Trophoblast cell (in vitro differentiated cells and primary cell): ENCODE results near the gene GPR179.

Experiments
- DNase-seq, 2 donors: peaks; one replicate each; pipeline ENCODE4 v3.0.0-alpha.2; 2016
- H2AFZ ChIP-seq: 2 replicates; pipeline ENCODE4 v1.6.1; 2013; ENCODE audit warnings: low read length, moderate library complexity, mild to moderate bottlenecking; ENCODE audit not compliant: insufficient read depth, poor library complexity
- H2AK5ac ChIP-seq: 2 replicates; pipeline ENCODE4 v1.6.1; 2013; ENCODE audit warnings: mild to moderate bottlenecking, low read length
- H2BK120ac ChIP-seq: 2 replicates; pipeline ENCODE4 v1.6.1; 2013; ENCODE audit warnings: low read length, mild to moderate bottlenecking, moderate library complexity; ENCODE audit not compliant: insufficient read depth, poor library complexity
- H2BK12ac ChIP-seq: 2 replicates; pipeline ENCODE4 v1.6.1; 2013; ENCODE audit warnings: mild to moderate bottlenecking, low read length, moderate library complexity
- H2BK5ac ChIP-seq: 2 replicates; pipeline ENCODE4 v1.6.1; 2013; ENCODE audit warnings: low read length, low read depth, moderate library complexity, mild to moderate bottlenecking; ENCODE audit not compliant: poor library complexity
- H3K14ac ChIP-seq: 2 replicates; pipeline ENCODE4 v1.6.1; 2013; ENCODE audit warnings: mild to moderate bottlenecking, low read length
- H3K18ac ChIP-seq: 2 replicates; pipeline ENCODE4 v1.6.1; 2013; ENCODE audit warnings: mild to moderate bottlenecking, low read length
- H3K23ac ChIP-seq: 2 replicates; pipeline ENCODE4 v1.6.1; 2013; ENCODE audit warnings: low read length
- H3K27ac ChIP-seq: 2 replicates; pipeline ENCODE4 v1.5.1; 2013; ENCODE audit warnings: low read depth, mild to moderate bottlenecking, inconsistent platforms, low read length, moderate library complexity
- H3K27me3 ChIP-seq: 2 replicates; pipeline ENCODE4 v1.6.1; 2013; ENCODE audit warnings: inconsistent platforms, mild to moderate bottlenecking, low read length, moderate library complexity; ENCODE audit not compliant: insufficient read depth
- H3K36me3 ChIP-seq, 2 experiments: 1 replicate in 1 of 2; 2 replicates in 1 of 2; pipeline ENCODE4 v1.6.1; 2013; ENCODE audit warnings: low read length in 2 of 2, mild to moderate bottlenecking in 2 of 2, moderate library complexity in 1 of 2; ENCODE audit not compliant: insufficient read depth in 2 of 2, control insufficient read depth in 1 of 2
- H3K4ac ChIP-seq: 2 replicates; pipeline ENCODE4 v1.6.1; 2013; ENCODE audit warnings: low read depth, mild to moderate bottlenecking, low read length, moderate library complexity
- H3K4me1 ChIP-seq, 2 experiments: 1 replicate in 1 of 2; 2 replicates in 1 of 2; pipeline ENCODE4 v1.6.1; 2013; ENCODE audit warnings: low read length in 2 of 2, mild to moderate bottlenecking in 2 of 2, moderate library complexity in 1 of 2; ENCODE audit not compliant: insufficient read depth in 2 of 2, control insufficient read depth in 1 of 2
- H3K4me2 ChIP-seq: 2 replicates; pipeline ENCODE4 v1.6.1; 2013; ENCODE audit warnings: inconsistent platforms, mild to moderate bottlenecking, low read length, moderate library complexity
- H3K4me3 ChIP-seq: 2 replicates; pipeline ENCODE4 v1.5.1; 2013; ENCODE audit warnings: mild to moderate bottlenecking, low read depth, low read length, inconsistent platforms
- H3K79me1 ChIP-seq: one replicate; pipeline ENCODE4 v1.6.1; 2013; ENCODE audit warnings: low read length
- H3K79me2 ChIP-seq: 2 replicates; pipeline ENCODE4 v1.6.1; 2013; ENCODE audit warnings: low read length, mild to moderate bottlenecking; ENCODE audit not compliant: control insufficient read depth, insufficient read depth, poor library complexity
- H3K9ac ChIP-seq: 2 replicates; pipeline ENCODE4 v1.6.1; 2013; ENCODE audit warnings: mild to moderate bottlenecking, low read length
- H3K9me3 ChIP-seq: 2 replicates; pipeline ENCODE4 v1.6.1; 2013; ENCODE audit warnings: low read depth, mild to moderate bottlenecking, control low read depth, inconsistent platforms, low read length; ENCODE audit not compliant: insufficient read depth
- H4K12ac ChIP-seq: 2 replicates; pipeline ENCODE4 v1.6.1; 2013; ENCODE audit warnings: low read depth, mild to moderate bottlenecking, low read length, moderate library complexity
- H4K8ac ChIP-seq: 2 replicates; pipeline ENCODE4 v1.6.1; 2013; ENCODE audit warnings: low read depth, mild to moderate bottlenecking, low read length, moderate library complexity
- H4K91ac ChIP-seq: one replicate; pipeline ENCODE4 v1.6.1; 2013; ENCODE audit warnings: low read depth, mild to moderate bottlenecking, low read length, moderate library complexity
- WGBS: extraction: QIAGEN DNeasy Blood & Tissue Kit; methylation state at CpG from one replicate; pipeline ENCODE4 v1.1.7; 2013; ENCODE audit warnings: missing lambda C conversion rate; ENCODE audit not compliant: insufficient read length, insufficient coverage; ENCODE audit errors: extremely low coverage; 5-methylcytosine and 5-hydroxymethylcytosine counted together

GPR179 gene

GRCh38 chr17:38329808-38330730 lies 13.7 kb downstream of the GPR179 start:
- Histone ChIP-seq H3K14ac (no peak overlapping the region), H3K4ac (no peak overlapping the region), H3K4me2 (no peak overlapping the region), H4K8ac (no peak overlapping the region), H3K27ac (no peak overlapping the region), H2BK5ac (no peak overlapping the region), H3K18ac (no peak overlapping the region), H4K12ac (no peak overlapping the region), H2BK120ac (no peak overlapping the region), H3K27me3 (no peaks in the 10 kb centered on the region), H3K9ac (no peak overlapping the region), H3K79me1 (no peaks in the 10 kb centered on the region), H3K9me3 (no peaks in the 10 kb centered on the region), H3K4me3 (no peak overlapping the region), H3K36me3 (no peaks in the 10 kb centered on the region), H2AFZ (no peak overlapping the region), H2AK5ac (no peak overlapping the region), H2BK12ac (no peak overlapping the region), H4K91ac (no peak overlapping the region), H3K23ac (no peak overlapping the region), H3K4me1 (peaks cover 3 to 4% of the 10 kb centered on the region in 2 experiments), H3K79me2 (no peaks in the 10 kb centered on the region)
- no CpG with 5 or more reads among the region's 25 CpGs for WGBS
- DNase-seq: no peak

DNA sequence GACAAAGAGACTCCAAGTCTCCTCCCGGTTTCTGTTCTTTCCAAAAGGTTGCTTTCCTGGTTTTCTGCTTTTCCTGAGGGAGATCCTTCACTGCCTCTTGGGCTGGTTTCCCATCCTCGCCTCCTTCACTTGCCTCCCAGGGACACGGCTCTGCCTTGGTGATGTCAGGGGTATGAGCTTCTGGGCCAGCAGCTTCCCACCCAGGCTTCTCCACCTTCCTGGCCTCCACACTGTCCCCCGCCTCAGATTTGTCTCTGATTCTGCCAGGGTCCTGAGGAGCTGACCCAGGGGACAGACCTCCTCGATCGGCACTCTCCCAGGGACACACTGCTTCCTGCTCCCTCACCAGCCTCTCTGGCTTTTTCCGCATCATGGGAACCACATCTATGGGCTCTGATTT lies 14.5 kb downstream of the GPR179 start:
- WGBS: no CpG with 5 or more reads among the region's 7 CpGs
- no peak overlapping the region for H3K4me3 ChIP-seq
- H3K27me3 ChIP-seq: no peaks in the 10 kb centered on the region
- H3K23ac ChIP-seq: no peak overlapping the region
- no peak overlapping the region for H2BK5ac ChIP-seq
- no peak overlapping the region for H4K12ac ChIP-seq
- no peaks in the 10 kb centered on the region for H3K9me3 ChIP-seq
- H2BK12ac ChIP-seq: no peak overlapping the region
- H3K4me1 ChIP-seq: peaks cover 3 to 7% of the 10 kb centered on the region in 2 experiments
- H3K18ac ChIP-seq: no peak overlapping the region
- no peak overlapping the region for H3K14ac ChIP-seq
- no peak overlapping the region for H2AFZ ChIP-seq
- no peak overlapping the region for H4K91ac ChIP-seq
- H2BK120ac ChIP-seq: no peak overlapping the region
- no peak overlapping the region for H3K27ac ChIP-seq
- no peak overlapping the region for H2AK5ac ChIP-seq
- H3K79me1 ChIP-seq: no peaks in the 10 kb centered on the region
- no peaks in the 10 kb centered on the region for H3K36me3 ChIP-seq
- H3K9ac ChIP-seq: no peak overlapping the region
- no peak for DNase-seq
- H3K4me2 ChIP-seq: no peak overlapping the region
- H4K8ac ChIP-seq: no peak overlapping the region
- no peak overlapping the region for H3K4ac ChIP-seq
- no peaks in the 10 kb centered on the region for H3K79me2 ChIP-seq

GRCh38 chr17:38328620-38329019 lies 15.1 kb downstream of the GPR179 start:
- H3K79me2 ChIP-seq: no peaks in the 10 kb centered on the region
- H3K4me2 ChIP-seq: no peak overlapping the region
- H3K18ac ChIP-seq: no peak overlapping the region
- no peak overlapping the region for H2AK5ac ChIP-seq
- H2AFZ ChIP-seq: no peak overlapping the region
- DNase-seq: no peak
- no peak overlapping the region for H2BK120ac ChIP-seq
- H3K27me3 ChIP-seq: no peaks in the 10 kb centered on the region
- H4K91ac ChIP-seq: no peak overlapping the region
- no peak overlapping the region for H3K23ac ChIP-seq
- H4K12ac ChIP-seq: no peak overlapping the region
- peaks cover 0 to 3% of the 10 kb centered on the region in 2 experiments for H3K36me3 ChIP-seq
- no peak overlapping the region for H3K4ac ChIP-seq
- H3K14ac ChIP-seq: no peak overlapping the region
- H2BK5ac ChIP-seq: no peak overlapping the region
- H3K9ac ChIP-seq: no peak overlapping the region
- H3K9me3 ChIP-seq: no peaks in the 10 kb centered on the region
- H3K79me1 ChIP-seq: no peaks in the 10 kb centered on the region
- no peak overlapping the region for H4K8ac ChIP-seq
- no peak overlapping the region for H3K4me3 ChIP-seq
- no peak overlapping the region for H2BK12ac ChIP-seq
- peaks cover 3 to 7% of the 10 kb centered on the region in 2 experiments for H3K4me1 ChIP-seq
- WGBS: no CpG with 5 or more reads among the region's 7 CpGs
- H3K27ac ChIP-seq: no peak overlapping the region

- Histone ChIP-seq H4K91ac (no peak overlapping the region), H3K23ac (no peak overlapping the region), H3K27me3 (no peaks in the 10 kb centered on the region), H2BK5ac (no peak overlapping the region), H2BK120ac (no peak overlapping the region), H3K4ac (no peak overlapping the region), H3K14ac (no peak overlapping the region), H3K9ac (no peak overlapping the region), H3K4me2 (no peak overlapping the region), H4K12ac (no peak overlapping the region), H3K36me3 (peaks cover 3 to 7% of the 10 kb centered on the region in 2 experiments), H3K9me3 (no peaks in the 10 kb centered on the region), H3K27ac (no peak overlapping the region), H3K79me2 (no peaks in the 10 kb centered on the region), H3K4me3 (no peak overlapping the region), H3K79me1 (no peaks in the 10 kb centered on the region), H2AFZ (no peak overlapping the region), H3K18ac (no peak overlapping the region), H2BK12ac (no peak overlapping the region), H3K4me1 (peaks cover 3 to 7% of the 10 kb centered on the region in 2 experiments), H4K8ac (no peak overlapping the region), H2AK5ac (no peak overlapping the region)
- DNase-seq: no peak
- no CpG with 5 or more reads among the region's 1 CpG for whole genome bisulfite sequencing
Measured at GRCh38 chr17:38327936-38328335, 15.8 kb downstream of the GPR179 start.
